ENCODE measurements around the gene ITGB3.
"Not testable (repeated sequence)": the region's sequence is repeated elsewhere in the genome, so short reads cannot be mapped to it uniquely, and the experiment has no call there.

DNA sequence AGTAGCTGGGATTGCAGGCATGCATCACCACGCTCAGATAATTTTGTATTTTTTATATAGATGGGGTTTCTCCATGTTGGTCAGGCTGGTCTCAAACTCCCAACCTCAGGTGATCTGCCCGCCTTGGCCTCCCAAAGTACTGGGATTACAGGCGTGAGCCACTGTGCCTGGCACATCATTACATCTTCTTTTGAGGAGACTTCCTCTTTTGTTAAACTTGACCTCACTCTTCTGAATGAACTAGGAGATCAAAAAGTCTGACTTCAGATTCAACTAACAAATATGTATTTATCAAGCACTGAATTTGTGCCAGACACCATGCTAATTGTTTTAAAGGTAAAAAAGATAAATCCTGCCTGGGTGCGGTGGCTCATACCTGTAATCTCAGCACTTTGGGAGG is 36.8 kb upstream of the ITGB3 start:
- not testable (repeated sequence) for TF ChIP-seq POLR2A, POLR2AphosphoS5, TAF1 (IDR thresholded peaks at IDR 0.05; ENCODE audit: low read depth, low read length)

Data from GM12891 (cell line).